Measurements from ENCODE around the gene WNT16.

Gene WNT16

DNA sequence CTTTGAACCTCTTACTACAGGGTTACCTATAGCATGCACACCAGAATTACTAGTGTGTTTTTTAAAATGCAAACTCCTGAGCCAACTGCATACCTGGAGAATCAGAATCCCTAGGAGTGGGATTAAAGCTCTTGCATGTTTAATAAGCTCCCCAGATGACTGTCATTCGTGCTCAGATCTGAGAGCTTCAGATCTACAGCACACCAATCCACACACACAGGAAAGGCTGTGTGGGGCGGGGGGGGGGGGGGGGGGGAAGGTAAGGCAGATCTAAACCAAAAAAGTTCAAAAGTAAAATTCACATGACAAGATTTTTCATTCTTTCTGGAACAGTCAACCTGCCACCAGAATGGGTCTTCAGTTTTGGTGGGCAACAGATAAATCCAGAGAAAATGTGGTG, 61.8 kb downstream of the WNT16 start:
- H3K27ac Mint-ChIP-seq (ENCODE audit: low read depth): no peak overlapping the region
- ATAC-seq (replicated peaks; ENCODE audit: extremely low read depth, poor library complexity, severe bottlenecking): no peak
- H3K4me1 Mint-ChIP-seq: peaks cover 55% of the 10 kb centered on the region
- no peaks in the 10 kb centered on the region for H3K36me3 Mint-ChIP-seq (ENCODE audit: insufficient read depth)
- no peaks in the 10 kb centered on the region for H3K27me3 Mint-ChIP-seq
- no peak overlapping the region for H3K4me3 Mint-ChIP-seq
- no peak for DNase-seq (ENCODE audit: low spot score in 2 of 2)
- no peaks in the 10 kb centered on the region for H3K9me3 Mint-ChIP-seq
